Measurements from ENCODE around the gene CARD11. TPM values are rescaled to one million over a fixed set of nuclear protein-coding genes. Genes with fewer than 3 reads are reported as not detected.

The CARD11 gene
- total and polyA plus RNA-seq, 2 experiments from 2014 or later: 17.7 to 29.0 TPM

DNA sequence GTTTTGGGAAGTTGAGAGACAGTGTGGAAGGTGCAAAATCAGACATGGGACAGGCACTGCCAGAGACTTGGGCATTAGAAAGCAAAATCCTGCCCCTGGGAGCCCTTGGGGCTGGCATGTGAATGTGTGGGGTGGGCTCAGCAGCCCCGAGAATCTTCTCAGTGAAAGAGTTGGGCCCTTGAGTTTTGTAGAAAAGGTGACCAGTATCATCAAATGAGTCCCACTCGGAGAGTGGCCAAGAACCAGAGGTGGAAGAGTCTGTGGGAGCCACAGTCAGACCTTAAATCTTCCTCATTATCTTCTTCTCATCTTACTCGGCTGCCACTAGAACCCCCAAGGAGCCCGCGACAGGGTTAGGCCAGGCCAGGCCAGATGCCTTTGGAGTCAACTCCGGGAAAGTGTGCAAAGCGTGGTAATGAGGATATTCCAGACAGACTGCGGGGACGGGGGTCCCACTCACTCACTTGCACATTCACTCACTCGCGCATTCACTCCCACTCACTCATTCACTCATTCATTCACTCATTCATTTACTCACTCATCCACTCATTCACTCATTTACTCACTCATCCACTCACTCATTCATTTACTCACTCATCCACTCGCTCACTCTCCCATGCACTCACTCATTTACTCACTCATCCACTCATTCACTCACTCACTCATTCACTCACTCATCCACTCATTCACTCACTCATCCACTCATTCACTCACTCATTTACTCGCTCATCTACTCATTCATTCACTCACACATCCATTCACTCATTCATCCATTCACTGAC lies 74.9 kb downstream of the CARD11 start:
- TF ChIP-seq ZNF114 (CRISPR knock-in tag; IDR thresholded peaks at IDR 0.05): no peak
- TF ChIP-seq REST (IDR thresholded peaks at IDR 0.05; ENCODE audit: unreplicated experiment): no peak
- no peaks in the 10 kb centered on the region for H3K79me2 ChIP-seq (replicated peaks; ENCODE audit: insufficient read depth)
- Mint-ChIP-seq H3K4me1 (no peaks in the 10 kb centered on the region), H3K27me3 (ENCODE audit: insufficient read depth, low read depth, poor library complexity) (no peaks in the 10 kb centered on the region), H3K4me3 (no peak overlapping the region), H3K27ac (no peak overlapping the region), H3K36me3 (ENCODE audit: low read depth) (peaks cover 7% of the 10 kb centered on the region; the same call in 2 of the 3 replicates), H3K9me3 (peaks cover 15% of the 10 kb centered on the region)
- no peaks in the 10 kb centered on the region for H3K27me3 ChIP-seq (ENCODE audit: insufficient read depth)
- ATAC-seq (no peak), DNase-seq (ENCODE audit: low spot score) (no peak)
- H3K27ac ChIP-seq (ENCODE audit: low read depth): peak overlapping the region; percentile 50; the same call in 1 of the 2 replicates
- no peak overlapping the region for H3K4me3 ChIP-seq
- 0 out of 2 replicates have a peak, but pooled peaks cover 2% of the 10 kb centered on the region for H3K36me3 ChIP-seq (ENCODE audit: insufficient read depth)
- no peak overlapping the region for H2AFZ ChIP-seq
- H3K4me1 ChIP-seq (ENCODE audit: insufficient read depth): no peaks in the 10 kb centered on the region
- H3K9me2 ChIP-seq (ENCODE audit: insufficient read depth): 0 out of 2 replicates have a peak, but pooled peaks cover 4% of the 10 kb centered on the region
- no peak overlapping the region for H3K4me2 ChIP-seq
- H4K20me1 ChIP-seq (replicated peaks; ENCODE audit: insufficient read depth): no peaks in the 10 kb centered on the region
- H3F3A ChIP-seq (replicated peaks; ENCODE audit: low read depth): no peaks in the 10 kb centered on the region

- Histone ChIP-seq H3K27ac (ENCODE audit: low read depth) (peak overlapping the region; percentile 50; the same call in 1 of the 2 replicates), H2AFZ (no peak overlapping the region), H3K4me3 (no peak overlapping the region), H3K4me1 (ENCODE audit: insufficient read depth) (no peaks in the 10 kb centered on the region), H3K9me2 (ENCODE audit: insufficient read depth) (0 out of 2 replicates have a peak, but pooled peaks cover 4% of the 10 kb centered on the region), H3K36me3 (ENCODE audit: insufficient read depth) (0 out of 2 replicates have a peak, but pooled peaks cover 2% of the 10 kb centered on the region), H3F3A (replicated peaks; ENCODE audit: low read depth) (no peaks in the 10 kb centered on the region), H3K4me2 (no peak overlapping the region), H3K79me2 (replicated peaks; ENCODE audit: insufficient read depth) (no peaks in the 10 kb centered on the region), H3K27me3 (ENCODE audit: insufficient read depth) (no peaks in the 10 kb centered on the region), H4K20me1 (replicated peaks; ENCODE audit: insufficient read depth) (no peaks in the 10 kb centered on the region)
- no peak for DNase-seq (ENCODE audit: low spot score)
- H3K9me3 Mint-ChIP-seq: peaks cover 15% of the 10 kb centered on the region
- H3K4me3 Mint-ChIP-seq: no peak overlapping the region
- H3K4me1 Mint-ChIP-seq: no peaks in the 10 kb centered on the region
- H3K27ac Mint-ChIP-seq: no peak overlapping the region
- ATAC-seq: no peak
- H3K36me3 Mint-ChIP-seq (ENCODE audit: low read depth): peaks cover 7% of the 10 kb centered on the region; the same call in 2 of the 3 replicates
- no peaks in the 10 kb centered on the region for H3K27me3 Mint-ChIP-seq (ENCODE audit: insufficient read depth, low read depth, poor library complexity)
- no peak for TF ChIP-seq NANOG (IDR thresholded peaks at IDR 0.05; ENCODE audit: borderline replicate concordance)
- TF ChIP-seq, protein P1, sequence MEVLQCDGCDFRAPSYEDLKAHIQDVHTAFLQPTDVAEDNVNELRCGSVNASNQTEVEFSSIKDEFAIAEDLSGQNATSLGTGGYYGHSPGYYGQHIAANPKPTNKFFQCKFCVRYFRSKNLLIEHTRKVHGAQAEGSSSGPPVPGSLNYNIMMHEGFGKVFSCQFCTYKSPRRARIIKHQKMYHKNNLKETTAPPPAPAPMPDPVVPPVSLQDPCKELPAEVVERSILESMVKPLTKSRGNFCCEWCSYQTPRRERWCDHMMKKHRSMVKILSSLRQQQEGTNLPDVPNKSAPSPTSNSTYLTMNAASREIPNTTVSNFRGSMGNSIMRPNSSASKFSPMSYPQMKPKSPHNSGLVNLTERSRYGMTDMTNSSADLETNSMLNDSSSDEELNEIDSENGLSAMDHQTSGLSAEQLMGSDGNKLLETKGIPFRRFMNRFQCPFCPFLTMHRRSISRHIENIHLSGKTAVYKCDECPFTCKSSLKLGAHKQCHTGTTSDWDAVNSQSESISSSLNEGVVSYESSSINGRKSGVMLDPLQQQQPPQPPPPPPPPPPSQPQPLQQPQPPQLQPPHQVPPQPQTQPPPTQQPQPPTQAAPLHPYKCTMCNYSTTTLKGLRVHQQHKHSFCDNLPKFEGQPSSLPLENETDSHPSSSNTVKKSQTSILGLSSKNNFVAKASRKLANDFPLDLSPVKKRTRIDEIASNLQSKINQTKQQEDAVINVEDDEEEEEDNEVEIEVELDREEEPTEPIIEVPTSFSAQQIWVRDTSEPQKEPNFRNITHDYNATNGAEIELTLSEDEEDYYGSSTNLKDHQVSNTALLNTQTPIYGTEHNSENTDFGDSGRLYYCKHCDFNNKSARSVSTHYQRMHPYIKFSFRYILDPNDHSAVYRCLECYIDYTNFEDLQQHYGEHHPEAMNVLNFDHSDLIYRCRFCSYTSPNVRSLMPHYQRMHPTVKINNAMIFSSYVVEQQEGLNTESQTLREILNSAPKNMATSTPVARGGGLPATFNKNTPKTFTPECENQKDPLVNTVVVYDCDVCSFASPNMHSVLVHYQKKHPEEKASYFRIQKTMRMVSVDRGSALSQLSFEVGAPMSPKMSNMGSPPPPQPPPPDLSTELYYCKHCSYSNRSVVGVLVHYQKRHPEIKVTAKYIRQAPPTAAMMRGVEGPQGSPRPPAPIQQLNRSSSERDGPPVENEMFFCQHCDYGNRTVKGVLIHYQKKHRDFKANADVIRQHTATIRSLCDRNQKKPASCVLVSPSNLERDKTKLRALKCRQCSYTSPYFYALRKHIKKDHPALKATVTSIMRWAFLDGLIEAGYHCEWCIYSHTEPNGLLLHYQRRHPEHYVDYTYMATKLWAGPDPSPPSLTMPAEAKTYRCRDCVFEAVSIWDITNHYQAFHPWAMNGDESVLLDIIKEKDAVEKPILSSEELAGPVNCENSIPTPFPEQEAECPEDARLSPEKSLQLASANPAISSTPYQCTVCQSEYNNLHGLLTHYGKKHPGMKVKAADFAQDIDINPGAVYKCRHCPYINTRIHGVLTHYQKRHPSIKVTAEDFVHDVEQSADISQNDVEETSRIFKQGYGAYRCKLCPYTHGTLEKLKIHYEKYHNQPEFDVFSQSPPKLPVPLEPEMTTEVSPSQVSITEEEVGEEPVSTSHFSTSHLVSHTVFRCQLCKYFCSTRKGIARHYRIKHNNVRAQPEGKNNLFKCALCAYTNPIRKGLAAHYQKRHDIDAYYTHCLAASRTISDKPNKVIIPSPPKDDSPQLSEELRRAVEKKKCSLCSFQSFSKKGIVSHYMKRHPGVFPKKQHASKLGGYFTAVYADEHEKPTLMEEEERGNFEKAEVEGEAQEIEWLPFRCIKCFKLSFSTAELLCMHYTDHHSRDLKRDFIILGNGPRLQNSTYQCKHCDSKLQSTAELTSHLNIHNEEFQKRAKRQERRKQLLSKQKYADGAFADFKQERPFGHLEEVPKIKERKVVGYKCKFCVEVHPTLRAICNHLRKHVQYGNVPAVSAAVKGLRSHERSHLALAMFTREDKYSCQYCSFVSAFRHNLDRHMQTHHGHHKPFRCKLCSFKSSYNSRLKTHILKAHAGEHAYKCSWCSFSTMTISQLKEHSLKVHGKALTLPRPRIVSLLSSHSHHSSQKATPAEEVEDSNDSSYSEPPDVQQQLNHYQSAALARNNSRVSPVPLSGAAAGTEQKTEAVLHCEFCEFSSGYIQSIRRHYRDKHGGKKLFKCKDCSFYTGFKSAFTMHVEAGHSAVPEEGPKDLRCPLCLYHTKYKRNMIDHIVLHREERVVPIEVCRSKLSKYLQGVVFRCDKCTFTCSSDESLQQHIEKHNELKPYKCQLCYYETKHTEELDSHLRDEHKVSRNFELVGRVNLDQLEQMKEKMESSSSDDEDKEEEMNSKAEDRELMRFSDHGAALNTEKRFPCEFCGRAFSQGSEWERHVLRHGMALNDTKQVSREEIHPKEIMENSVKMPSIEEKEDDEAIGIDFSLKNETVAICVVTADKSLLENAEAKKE (CRISPR knock-in tag; IDR thresholded peaks at IDR 0.05): no peak
- no peak for TF ChIP-seq EZH2phosphoT487 (IDR thresholded peaks at IDR 0.05; ENCODE audit: unreplicated experiment)
- no peak for TF ChIP-seq POLR2AphosphoS5 (IDR thresholded peaks at IDR 0.05; ENCODE audit: low read depth)
- no peak for TF ChIP-seq CREB1 (CRISPR knock-in tag; IDR thresholded peaks at IDR 0.05; ENCODE audit: low read depth)
- no peak for TF ChIP-seq STAT1 (IDR thresholded peaks at IDR 0.05; ENCODE audit: unreplicated experiment)
- TF ChIP-seq, protein P2, sequence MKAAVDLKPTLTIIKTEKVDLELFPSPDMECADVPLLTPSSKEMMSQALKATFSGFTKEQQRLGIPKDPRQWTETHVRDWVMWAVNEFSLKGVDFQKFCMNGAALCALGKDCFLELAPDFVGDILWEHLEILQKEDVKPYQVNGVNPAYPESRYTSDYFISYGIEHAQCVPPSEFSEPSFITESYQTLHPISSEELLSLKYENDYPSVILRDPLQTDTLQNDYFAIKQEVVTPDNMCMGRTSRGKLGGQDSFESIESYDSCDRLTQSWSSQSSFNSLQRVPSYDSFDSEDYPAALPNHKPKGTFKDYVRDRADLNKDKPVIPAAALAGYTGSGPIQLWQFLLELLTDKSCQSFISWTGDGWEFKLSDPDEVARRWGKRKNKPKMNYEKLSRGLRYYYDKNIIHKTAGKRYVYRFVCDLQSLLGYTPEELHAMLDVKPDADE (IDR thresholded peaks at IDR 0.05): no peak
Observed at GRCh38 chr7:2968176-2968575, 75.5 kb downstream of the CARD11 start.
